HepG2 (cell line): ENCODE measurements around the gene CDK5R1. TPM values are rescaled to one million over a fixed set of nuclear protein-coding genes. Genes with fewer than 3 reads are reported as not detected.

Experiments used
- ATAC-seq: fragments of 200-7000 bp; cut with Tn5 transposase; 3 replicates; pipeline ENCODE4 v1.9.1; 2020; ENCODE audit warnings: mild to moderate bottlenecking, moderate library complexity
- BruUV-seq: library from RNA; stranded (reverse); fragments of 400-500 nt; replicated peaks from 2 replicates; lab custom pipeline; 2021; lab: Mats Ljungman, UMichigan
- CTCF ChIA-PET: fragments of 300-600 bp; formaldehyde crosslinking; extraction: SDS; loops from one replicate; lab custom pipeline; 2021; ENCODE audit warnings: low total read pairs, inconsistent platforms, low intra/inter-chr PET ratio; lab: Yijun Ruan, JAX
- POLR2A ChIA-PET: fragments of 350-600 bp; sonication (Branson Sonifier 250); formaldehyde crosslinking; loops from one replicate; lab custom pipeline; 2020; ENCODE audit warnings: antibody characterized with exemption, inconsistent platforms; lab: Yijun Ruan, JAX
- DNase-seq: peaks from one replicate; pipeline ENCODE4 v3.0.0-alpha.2; 2015; ENCODE audit warnings: low spot score
- FAIRE-seq: peaks from 3 replicates; lab custom pipeline; 2011; peaks lifted over from hg19 to GRCh38; lab: Jason Lieb, UNC
- H2AFZ ChIP-seq: one replicate; pipeline ENCODE4 v1.6.1; 2011; ENCODE audit warnings: low read length, inconsistent platforms
- H3K27ac ChIP-seq: fragments of 300-600 bp; 3 replicates; pipeline ENCODE4 v1.8.0; 2011; ENCODE audit warnings: mixed run types, mild to moderate bottlenecking, mixed read lengths, low read length, inconsistent platforms; ENCODE audit not compliant: insufficient read depth; ENCODE audit errors: extremely low read length
- H3K27me3 ChIP-seq, 2 experiments: fragments of 200-600 bp in 1 of 2; 2 replicates in 1 of 2; 3 replicates in 1 of 2; pipeline versions ENCODE4 v1.6.0 to v1.8.0; 2011; ENCODE audit warnings: low read length in 2 of 2, mild to moderate bottlenecking in 2 of 2, moderate library complexity in 2 of 2, inconsistent platforms in 1 of 2; ENCODE audit not compliant: insufficient read depth in 2 of 2, control insufficient read depth in 1 of 2
- H3K36me3 ChIP-seq, 2 experiments: fragments of 200-600 bp in 1 of 2; replicated peaks in 1 of 2; 2 replicates in 1 of 2; 3 replicates in 1 of 2; pipeline versions ENCODE4 v1.5.1 to v1.8.0; 2011; ENCODE audit warnings: low read length in 2 of 2, inconsistent platforms in 1 of 2; ENCODE audit not compliant: insufficient read depth in 2 of 2, control insufficient read depth in 1 of 2
- H3K4me1 ChIP-seq: 2 replicates; pipeline ENCODE4 v1.5.1; 2012; ENCODE audit warnings: low read length, inconsistent platforms; ENCODE audit not compliant: insufficient read depth
- H3K4me2 ChIP-seq: 2 replicates; pipeline ENCODE4 v1.6.0; 2011; ENCODE audit warnings: low read depth, low read length, inconsistent platforms
- H3K4me3 ChIP-seq, 3 experiments: fragments of 200-600 bp in 1 of 3; sonication (generic), shearing (Covaris generic) in 1 of 3; replicated peaks in 1 of 3; 2 replicates each; pipeline ENCODE4 v1.5.1; 2011 to 2016; ENCODE audit warnings: low read length in 3 of 3, inconsistent platforms in 2 of 3, low read depth in 2 of 3, mild to moderate bottlenecking in 2 of 3, control low read depth in 1 of 3, mixed read lengths in 1 of 3; ENCODE audit not compliant: insufficient read depth in 1 of 3
- H3K79me2 ChIP-seq: one replicate; pipeline ENCODE4 v1.6.1; 2011; ENCODE audit warnings: low read length, inconsistent platforms; ENCODE audit not compliant: insufficient read depth
- H3K9ac ChIP-seq: 2 replicates; pipeline ENCODE4 v1.6.0; 2011; ENCODE audit warnings: mild to moderate bottlenecking, low read depth, low read length, inconsistent platforms; ENCODE audit not compliant: insufficient read depth
- H3K9me3 ChIP-seq: 2 replicates; pipeline ENCODE4 v1.5.1; 2012; ENCODE audit warnings: mild to moderate bottlenecking, low read length
- H4K20me1 ChIP-seq: 2 replicates; pipeline ENCODE4 v1.6.0; 2011; ENCODE audit warnings: inconsistent platforms, mild to moderate bottlenecking, low read length, moderate library complexity; ENCODE audit not compliant: insufficient read depth
- AHR ChIP-seq: IDR thresholded peaks from 2 replicates; pipeline ENCODE4 v1.6.1; 2018; ENCODE audit warnings: missing genetic modification reagents, missing compliant biosample characterization
- EP300 ChIP-seq, 3 experiments: sonication (generic) in 1 of 3; formaldehyde crosslinking in 1 of 3; IDR thresholded peaks; 2 replicates each; pipeline versions ENCODE4 v1.5.1 to v1.6.1; 2011 to 2020; ENCODE audit warnings: low read depth in 2 of 3, low read length in 2 of 3, borderline replicate concordance in 1 of 3, improper control_type of control experiment in 1 of 3, mild to moderate bottlenecking in 1 of 3, missing genetic modification reagents in 1 of 3, moderate library complexity in 1 of 3
- FIP1L1 ChIP-seq: fragments of 200-400 bp; formaldehyde crosslinking; IDR thresholded peaks from 2 replicates; pipeline ENCODE4 v1.6.1; 2018; ENCODE audit warnings: low read depth, mild to moderate bottlenecking, low read length, moderate library complexity, borderline replicate concordance; ENCODE audit not compliant: insufficient read depth
- HES4 ChIP-seq: sonication (generic); formaldehyde crosslinking; IDR thresholded peaks from 2 replicates; pipeline ENCODE4 v1.9.0; 2021; ENCODE audit warnings: mild to moderate bottlenecking, missing genetic modification reagents, borderline replicate concordance
- SOX13 ChIP-seq, 3 experiments: fragments of 450-650 bp in 1 of 3; sonication (generic) in 1 of 3; formaldehyde crosslinking in 1 of 3; IDR thresholded peaks in 2 of 3; conservative IDR thresholded peaks in 1 of 3; 2 replicates each; pipeline versions ENCODE4 v1.5.0 to v1.6.1; 2016 to 2020; ENCODE audit warnings: antibody characterized with exemption in 1 of 3, mild to moderate bottlenecking in 1 of 3, missing compliant biosample characterization in 1 of 3, missing genetic modification reagents in 1 of 3, moderate library complexity in 1 of 3
- ZFY ChIP-seq: sonication (generic); formaldehyde crosslinking; IDR thresholded peaks from 2 replicates; pipeline ENCODE4 v1.4.0; 2020; ENCODE audit warnings: missing genetic modification reagents
- WGBS: methylation state at CpG from one replicate; pipeline ENCODE4 v1.1.6; 2017; ENCODE audit warnings: low lambda C conversion rate; 5-methylcytosine and 5-hydroxymethylcytosine counted together
- in situ Hi-C: cut with HindIII; loops from 2 replicates; pipeline ENCODE4 v1.10.0; 2017; ENCODE audit warnings: low pct_unique_long_range_greater_than_20kb; ENCODE audit not compliant: extremely low pct_ligation_motif_present
- intact Hi-C: fragments of 100-400 bp; cut with micrococcal nuclease; formaldehyde crosslinking; loops from one replicate; pipeline ENCODE4 v1.10.0; 2022; ENCODE audit not compliant: unreplicated experiment
- polyA plus RNA-seq, 8 experiments: library from polyadenylated mRNA; depleted of rRNA in 3 of 8; stranded (reverse) in 7 of 8; unstranded in 1 of 8; fragments of >200 nt; fragmentation: Illumina TruSeq in 4 of 8; extraction: Trizol in 4 of 8; gene quantifications; 2 replicates each; pipeline versions ENCODE4 v1.2.1 to v1.2.3, GENCODE V29; 2011 to 2016; ENCODE audit warnings: low read depth in 4 of 8, missing spikeins in 1 of 8, mixed read lengths in 1 of 8; ENCODE audit not compliant: insufficient read depth in 1 of 8
- total RNA-seq, 5 experiments: library from RNA; depleted of rRNA; stranded (reverse); fragments of >200 nt; fragmentation: Illumina TruSeq; extraction: Trizol; gene quantifications; 2 replicates each; pipeline ENCODE4 v1.2.3, GENCODE V29; 2016; ENCODE audit warnings: low read depth in 1 of 5

CDK5R1 gene
- total and polyA plus RNA-seq, 2 of the 13 experiments (the other 11 are each of a cell fraction or from before 2014, with no cell fraction given) = 1.1 to 3.9 TPM

DNA sequence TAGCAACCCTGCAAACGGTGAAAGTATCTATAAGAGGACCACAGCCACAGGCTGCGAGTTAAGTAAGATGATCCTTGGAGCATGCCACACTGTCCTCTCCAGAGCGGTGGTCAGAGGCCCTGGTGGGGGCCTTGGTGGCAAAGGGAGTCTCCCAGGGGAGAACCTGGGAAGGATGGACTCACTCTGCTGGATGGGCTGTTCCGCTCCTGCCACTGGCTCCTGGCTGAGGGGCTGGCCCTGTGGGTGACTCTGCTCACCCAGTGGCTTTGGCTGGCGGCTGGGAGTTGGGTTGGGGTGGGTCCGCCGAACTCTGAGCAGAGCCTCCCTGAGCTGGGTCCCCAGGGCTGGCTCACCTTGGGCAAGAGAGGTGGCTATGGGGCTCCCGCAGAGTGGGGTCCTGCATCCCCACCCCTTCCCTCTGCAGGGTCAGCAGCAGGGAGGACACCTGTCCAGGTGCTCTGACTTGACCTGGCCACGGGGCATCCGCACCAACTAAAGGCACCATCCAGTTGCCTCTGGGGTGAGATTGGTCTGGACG is 7.3 kb downstream of the CDK5R1 start:
- intact Hi-C loops = no loop called here
- Histone ChIP-seq H3K27ac (no peak overlapping the region), H3K9ac (no peak overlapping the region), H4K20me1 (no peaks in the 10 kb centered on the region), H3K27me3 (no peaks in the 10 kb centered on the region), H3K4me3 (no peak overlapping the region), H2AFZ (no peak overlapping the region), H3K36me3 (peaks cover 2 to 4% of the 10 kb centered on the region in 2 experiments; a peak in 2 of 5 replicates), H3K9me3 (no peaks in the 10 kb centered on the region), H3K4me2 (no peak overlapping the region), H3K79me2 (no peaks in the 10 kb centered on the region), H3K4me1 (peaks cover 19% of the 10 kb centered on the region)
- ATAC-seq (no peak), DNase-seq (no peak), FAIRE-seq (no peak)
- POLR2A ChIA-PET = no interaction called here
- TF ChIP-seq ZFY (CRISPR knock-in tag) = no peak
- TF ChIP-seq HES4 (CRISPR knock-in tag) = no peak
- no peak for TF ChIP-seq FIP1L1
- no peak for TF ChIP-seq EP300 (IDR thresholded peaks at IDR 0.05; ENCODE audit: low read depth in 2 of 2, low read length in 2 of 2)
- no peak for TF ChIP-seq EP300 (CRISPR knock-in tag; IDR thresholded peaks at IDR 0.05; ENCODE audit: borderline replicate concordance)
- TF ChIP-seq AHR (CRISPR knock-in tag) = no peak
- BruUV-seq = no TSS peak
- CTCF ChIA-PET = no interaction called here
- in situ Hi-C loops = no loop called here
- WGBS = 92% methylated on average over 3 of the region's 11 CpGs

- DNase-seq (no peak), FAIRE-seq (no peak), ATAC-seq (no peak; the same call in 1 of the 3 replicates)
- no peak overlapping the region for H3K9ac ChIP-seq
- in situ Hi-C loops (no loop called here), intact Hi-C loops (no loop called here)
- WGBS = 85% methylated on average over 8 of the region's 34 CpGs
- no peaks in the 10 kb centered on the region for H3K9me3 ChIP-seq
- no peaks in the 10 kb centered on the region for H3K27me3 ChIP-seq
- ChIA-PET CTCF (no interaction called here), POLR2A (no interaction called here)
- H3K36me3 ChIP-seq = peaks cover 2 to 4% of the 10 kb centered on the region in 2 experiments; a peak in 2 of 5 replicates
- no peak overlapping the region for H3K4me2 ChIP-seq
- no TSS peak for BruUV-seq
- no peak for TF ChIP-seq SOX13 (IDR thresholded peaks at IDR 0.05)
- no peak for TF ChIP-seq SOX13 (CRISPR knock-in tag; conservative IDR thresholded peaks at IDR 0.05 in 1 of 2, IDR thresholded peaks at IDR 0.05 in 1 of 2)
- H3K4me1 ChIP-seq = peaks cover 12% of the 10 kb centered on the region; the same call in 1 of the 2 replicates
- no peak overlapping the region for H2AFZ ChIP-seq
- no peak overlapping the region for H3K27ac ChIP-seq
- no peaks in the 10 kb centered on the region for H4K20me1 ChIP-seq
- H3K4me3 ChIP-seq = no peak overlapping the region
- H3K79me2 ChIP-seq = no peaks in the 10 kb centered on the region
Observed at GRCh38 chr17:32494621-32495358, 8.0 kb downstream of the CDK5R1 start.
